Choroid plexus epithelial cell (primary cell): ENCODE results near the gene PROCA1.

Source experiments
- DNase-seq: peaks from one replicate; pipeline ENCODE4 v3.0.0-alpha.2; 2010; ENCODE audit warnings: low read depth
- H3K4me3 ChIP-seq: 2 replicates; pipeline ENCODE4 v1.5.1; 2011; ENCODE audit warnings: low read depth, mild to moderate bottlenecking, control low read depth, low read length, moderate library complexity
- TF ChIP-seq, protein P1 (sequence below): conservative IDR thresholded peaks from 2 replicates; pipeline ENCODE4 v1.5.1; 2011; ENCODE audit warnings: low read depth, mild to moderate bottlenecking, control low read depth, inconsistent platforms, low read length, moderate library complexity

The PROCA1 gene

DNA sequence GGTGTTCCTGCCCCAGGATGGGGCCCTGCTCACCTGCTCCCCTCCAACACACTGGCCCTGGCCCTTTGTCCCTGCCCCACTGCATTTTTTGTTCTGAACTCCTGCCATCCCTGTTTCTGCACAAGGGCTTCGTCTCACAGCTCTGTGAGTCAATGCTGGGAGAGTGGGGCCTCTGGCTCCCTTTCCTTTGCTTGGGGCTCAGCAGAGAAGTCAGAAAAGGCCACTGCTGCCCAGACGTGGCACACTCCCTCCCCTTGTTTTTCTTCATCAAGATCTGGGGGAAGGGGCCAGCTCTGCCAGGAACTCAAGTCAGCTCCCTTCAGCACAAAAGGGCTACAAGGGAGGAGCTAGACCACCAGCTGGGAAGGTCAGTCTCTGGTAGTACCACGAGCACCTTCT lies 8.9 kb downstream of the PROCA1 start:
- no peak for DNase-seq
- no peak overlapping the region for H3K4me3 ChIP-seq
- TF ChIP-seq, protein P1, sequence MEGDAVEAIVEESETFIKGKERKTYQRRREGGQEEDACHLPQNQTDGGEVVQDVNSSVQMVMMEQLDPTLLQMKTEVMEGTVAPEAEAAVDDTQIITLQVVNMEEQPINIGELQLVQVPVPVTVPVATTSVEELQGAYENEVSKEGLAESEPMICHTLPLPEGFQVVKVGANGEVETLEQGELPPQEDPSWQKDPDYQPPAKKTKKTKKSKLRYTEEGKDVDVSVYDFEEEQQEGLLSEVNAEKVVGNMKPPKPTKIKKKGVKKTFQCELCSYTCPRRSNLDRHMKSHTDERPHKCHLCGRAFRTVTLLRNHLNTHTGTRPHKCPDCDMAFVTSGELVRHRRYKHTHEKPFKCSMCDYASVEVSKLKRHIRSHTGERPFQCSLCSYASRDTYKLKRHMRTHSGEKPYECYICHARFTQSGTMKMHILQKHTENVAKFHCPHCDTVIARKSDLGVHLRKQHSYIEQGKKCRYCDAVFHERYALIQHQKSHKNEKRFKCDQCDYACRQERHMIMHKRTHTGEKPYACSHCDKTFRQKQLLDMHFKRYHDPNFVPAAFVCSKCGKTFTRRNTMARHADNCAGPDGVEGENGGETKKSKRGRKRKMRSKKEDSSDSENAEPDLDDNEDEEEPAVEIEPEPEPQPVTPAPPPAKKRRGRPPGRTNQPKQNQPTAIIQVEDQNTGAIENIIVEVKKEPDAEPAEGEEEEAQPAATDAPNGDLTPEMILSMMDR, result no peak

DNA sequence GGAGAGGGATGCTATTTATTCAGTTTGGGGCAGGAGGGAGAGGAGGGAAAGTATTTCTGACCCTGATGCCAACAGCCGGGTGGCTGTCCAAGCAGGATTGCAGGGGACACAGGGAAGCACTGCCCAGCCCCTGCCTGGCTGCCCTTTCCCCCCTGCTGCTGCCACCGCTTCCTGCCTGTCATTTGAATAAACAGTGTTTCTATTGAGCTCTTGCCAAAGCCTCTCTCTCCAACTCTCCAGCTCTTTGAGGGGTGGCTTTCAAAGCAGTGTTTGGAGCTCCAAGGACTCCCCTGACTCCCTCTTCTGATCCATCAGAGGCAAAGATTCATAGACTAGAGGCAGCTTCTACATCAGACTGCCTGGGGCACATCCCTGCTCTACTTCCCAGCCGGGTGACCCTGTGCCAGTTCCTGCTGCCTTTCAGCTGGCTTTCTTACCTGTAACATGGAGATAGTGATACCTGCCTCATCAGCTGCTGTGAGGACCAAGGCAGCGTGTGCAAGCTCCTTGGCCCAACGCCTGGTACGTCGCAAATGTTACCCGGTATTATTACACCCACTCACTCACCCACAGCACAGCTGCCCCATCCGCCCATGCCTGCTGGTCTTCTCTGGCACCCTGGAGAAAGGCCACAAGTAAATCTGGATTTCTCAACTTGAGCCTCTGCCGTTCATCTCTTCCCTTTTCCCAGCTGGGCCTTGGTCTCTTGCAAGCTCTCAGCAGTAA lies 9.5 kb downstream of the PROCA1 start:
- H3K4me3 ChIP-seq, result no peak overlapping the region
- TF ChIP-seq, protein P1, result no peak
- DNase-seq, result no peak

DNA sequence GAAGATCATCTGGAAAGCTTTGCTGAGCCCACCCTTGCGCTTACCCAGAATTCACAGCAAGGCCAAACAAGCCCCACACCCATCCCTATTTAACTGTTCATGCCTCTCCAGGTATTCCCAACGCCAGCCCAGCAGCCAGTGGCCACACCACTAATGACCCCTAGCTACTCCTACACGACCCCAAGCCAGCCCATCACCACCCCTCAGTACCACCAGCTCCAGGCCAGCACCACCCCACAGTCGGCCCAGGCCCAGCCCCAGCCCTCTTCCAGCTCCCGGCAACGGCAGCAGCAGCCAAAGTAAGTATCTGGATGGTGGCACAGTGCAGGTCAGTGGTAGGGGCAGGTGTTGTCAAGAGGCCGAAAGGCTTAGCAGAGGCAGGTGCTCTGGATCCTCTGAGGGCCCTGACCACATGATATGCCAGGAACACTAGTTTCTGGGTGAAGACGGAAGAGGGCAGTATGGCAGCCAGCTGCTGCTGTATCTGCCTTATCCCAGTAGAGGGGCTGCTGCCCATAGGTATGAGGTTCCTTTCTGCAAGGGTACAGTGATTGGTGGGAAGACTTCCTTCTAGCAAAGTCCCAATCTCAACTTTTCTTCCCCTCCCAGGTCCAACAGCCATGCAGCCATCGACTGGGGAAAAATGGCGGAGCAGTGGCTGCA lies 10.7 kb downstream of the PROCA1 start:
- TF ChIP-seq, protein P1, result no peak
- DNase-seq, result no peak
- no peak overlapping the region for H3K4me3 ChIP-seq

DNA sequence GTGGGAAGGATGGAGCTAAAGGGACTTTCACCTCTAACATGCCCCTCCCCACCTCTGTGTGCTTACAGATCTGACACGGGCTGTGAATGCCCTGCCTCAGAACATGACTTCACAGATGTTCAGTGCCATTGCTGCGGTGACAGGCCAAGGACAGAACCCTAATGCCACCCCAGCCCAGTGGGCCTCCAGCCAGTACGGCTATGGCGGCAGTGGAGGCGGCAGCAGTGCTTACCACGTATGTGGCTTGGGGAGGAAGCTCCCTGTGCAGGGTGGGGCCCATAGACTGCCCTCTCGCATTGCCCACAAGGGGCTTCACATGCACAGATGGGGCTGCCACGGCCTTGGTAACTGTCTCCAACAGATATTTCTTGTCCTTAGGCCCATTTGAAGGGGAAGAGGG lies 11.4 kb downstream of the PROCA1 start:
- no peak overlapping the region for H3K4me3 ChIP-seq
- no peak for DNase-seq
- TF ChIP-seq, protein P1, result no peak

DNA sequence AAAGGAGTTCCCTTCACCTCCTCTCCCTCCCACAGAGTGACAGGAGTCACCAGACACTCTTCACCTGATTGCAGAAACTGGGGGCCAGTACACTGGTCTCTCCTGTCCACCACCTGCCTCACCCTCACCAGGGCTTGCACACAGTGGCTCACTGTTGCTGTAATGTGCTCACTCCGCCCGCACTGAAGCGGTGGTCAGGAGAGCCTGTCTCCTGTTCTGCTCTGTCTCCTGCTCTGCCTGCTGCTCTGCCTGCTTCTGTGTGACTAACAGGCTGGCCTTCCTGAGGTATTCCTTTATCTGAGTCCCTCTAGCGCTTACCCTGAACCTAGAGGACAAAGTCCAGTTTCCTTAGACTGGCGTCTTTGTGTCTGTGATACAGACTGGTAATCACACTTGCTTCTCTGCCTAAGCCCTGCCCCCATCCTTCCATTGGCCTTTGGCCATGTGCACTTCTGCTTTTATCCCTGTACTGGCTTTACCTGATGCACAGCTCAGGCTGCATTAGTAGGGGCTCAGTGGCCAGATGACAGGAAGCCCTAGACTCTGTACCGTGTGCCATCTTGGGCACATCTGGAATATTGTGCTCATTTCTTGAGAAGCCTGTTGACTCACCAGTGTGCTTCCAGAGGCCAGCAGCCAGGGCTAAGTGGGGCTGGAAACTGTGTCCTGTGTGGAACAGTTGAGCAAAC lies 13.3 kb downstream of the PROCA1 start:
- no peak for DNase-seq
- no peak overlapping the region for H3K4me3 ChIP-seq
- TF ChIP-seq, protein P1, result no peak

DNA sequence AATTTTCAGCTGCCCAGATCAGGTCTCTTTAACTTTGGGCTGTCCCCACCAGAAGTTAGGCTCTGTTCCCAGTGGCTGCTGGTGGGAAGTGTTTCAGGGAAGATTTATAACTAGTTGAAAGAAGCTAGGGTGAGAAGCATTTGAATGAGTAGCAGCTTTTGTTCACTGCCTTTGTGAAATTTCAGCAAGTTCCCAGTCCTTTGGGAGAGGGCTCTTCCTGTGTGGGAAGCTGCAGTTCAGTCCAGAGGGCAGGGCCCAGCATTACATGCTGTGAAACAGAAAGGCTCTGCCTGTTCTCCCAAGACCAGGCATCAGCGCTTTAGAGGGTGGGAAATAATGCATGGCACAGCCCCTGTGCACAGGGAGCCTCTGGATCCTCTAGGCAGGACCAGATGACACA lies 17.8 kb downstream of the PROCA1 start:
- DNase-seq, result no peak
- no peak overlapping the region for H3K4me3 ChIP-seq
- TF ChIP-seq, protein P1, result no peak
